K562 (cell line): ENCODE data around the gene OXSM. TPM values are rescaled to one million over a fixed set of nuclear protein-coding genes. Genes with fewer than 3 reads are reported as not detected.

Source experiments
- ATAC-seq: fragments of 200-7000 bp; cut with Tn5 transposase; 3 replicates; pipeline ENCODE4 v1.9.1; 2020; ENCODE audit warnings: moderate library complexity
- BruUV-seq: library from RNA; stranded (reverse); fragments of 400-500 nt; replicated peaks from 2 replicates; lab custom pipeline; 2021; lab: Mats Ljungman, UMichigan
- CTCF ChIA-PET: fragments of 300-600 bp; formaldehyde crosslinking; extraction: SDS; loops from one replicate; lab custom pipeline; 2021; ENCODE audit warnings: low intra/inter-chr PET ratio; lab: Yijun Ruan, JAX
- POLR2A ChIA-PET: fragments of 300-600, 350-650 bp; sonication (Branson Sonifier 250); formaldehyde crosslinking; extraction: SDS; loops from one replicate; lab custom pipeline; 2021; ENCODE audit warnings: antibody characterized with exemption, inconsistent platforms; lab: Yijun Ruan, JAX
- DNase-seq, 4 experiments: peaks; one replicate each; pipeline versions ENCODE4 v3.0.0 to v3.0.0-alpha.2; 2011 to 2018; ENCODE audit warnings: low spot score in 3 of 4, mixed read lengths in 3 of 4; ENCODE audit errors: extremely low read depth in 1 of 4
- FAIRE-seq: peaks from 2 replicates; lab custom pipeline; 2011; peaks lifted over from hg19 to GRCh38; lab: Jason Lieb, UNC
- H2AFZ ChIP-seq: 2 replicates; pipeline ENCODE4 v1.6.0; 2011; ENCODE audit warnings: low read depth, low read length, control low read depth, inconsistent platforms
- H3K27ac ChIP-seq: fragments of 200-600 bp; 3 replicates; pipeline ENCODE4 v1.8.0; 2011; ENCODE audit warnings: low read depth, mild to moderate bottlenecking, control low read depth, inconsistent platforms, low read length, moderate library complexity, mixed read lengths; ENCODE audit errors: extremely low read depth
- H3K27me3 ChIP-seq, 2 experiments: fragments of 300-600 bp in 1 of 2; 2 replicates in 1 of 2; 3 replicates in 1 of 2; pipeline versions ENCODE4 v1.6.0 to v1.8.0; 2011; ENCODE audit warnings: inconsistent platforms in 2 of 2, low read length in 2 of 2, mild to moderate bottlenecking in 1 of 2, mixed read lengths in 1 of 2, moderate library complexity in 1 of 2; ENCODE audit not compliant: control insufficient read depth in 2 of 2, insufficient read depth in 2 of 2
- H3K36me3 ChIP-seq: fragments of 300-600 bp; 3 replicates; pipeline ENCODE4 v1.8.0; 2011; ENCODE audit warnings: mild to moderate bottlenecking, low read length, inconsistent platforms; ENCODE audit not compliant: control insufficient read depth, insufficient read depth
- H3K4me1 ChIP-seq, 2 experiments: fragments of 200-600 bp in 1 of 2; replicated peaks in 1 of 2; 2 replicates in 1 of 2; 3 replicates in 1 of 2; pipeline versions ENCODE4 v1.5.1 to v1.8.0; 2011; ENCODE audit warnings: inconsistent platforms in 2 of 2, low read length in 2 of 2, mild to moderate bottlenecking in 1 of 2, mixed read lengths in 1 of 2, moderate library complexity in 1 of 2; ENCODE audit not compliant: control insufficient read depth in 2 of 2, insufficient read depth in 2 of 2
- H3K4me2 ChIP-seq: 2 replicates; pipeline ENCODE4 v1.6.1; 2011; ENCODE audit warnings: low read length, control low read depth, inconsistent platforms, mixed read lengths; ENCODE audit not compliant: insufficient read depth
- H3K4me3 ChIP-seq: fragments of 200-600 bp; sonication (generic), shearing (Covaris generic); 2 replicates; pipeline ENCODE4 v1.5.1; 2016; ENCODE audit warnings: control low read depth, inconsistent platforms
- H3K79me2 ChIP-seq: fragments of 200-600 bp; 3 replicates; pipeline ENCODE4 v1.8.0; 2011; ENCODE audit warnings: low read length, inconsistent platforms; ENCODE audit not compliant: control insufficient read depth, insufficient read depth
- H3K9ac ChIP-seq, 2 experiments: 2 replicates each; pipeline versions ENCODE4 v1.6.0 to v1.6.1; 2011; ENCODE audit warnings: low read depth in 2 of 2, low read length in 2 of 2, control low read depth in 1 of 2, inconsistent platforms in 1 of 2, mild to moderate bottlenecking in 1 of 2, mixed read lengths in 1 of 2; ENCODE audit not compliant: insufficient read depth in 1 of 2
- H3K9me1 ChIP-seq: one replicate; pipeline ENCODE4 v1.6.0; 2011; ENCODE audit warnings: inconsistent platforms, mild to moderate bottlenecking, low read length, moderate library complexity; ENCODE audit not compliant: control insufficient read depth, insufficient read depth
- H3K9me3 ChIP-seq: replicated peaks from 2 replicates; pipeline ENCODE4 v1.5.1; 2011; ENCODE audit warnings: low read depth, low read length, inconsistent platforms; ENCODE audit not compliant: control insufficient read depth, insufficient read depth
- H4K20me1 ChIP-seq: replicated peaks from 2 replicates; pipeline ENCODE4 v1.6.1; 2011; ENCODE audit warnings: low read length, inconsistent platforms, mixed read lengths; ENCODE audit not compliant: control insufficient read depth, insufficient read depth
- CHD4 ChIP-seq: fragments of 200-600 bp; sonication (generic); IDR thresholded peaks from 3 replicates; pipeline ENCODE4 v1.6.1; 2012; ENCODE audit warnings: low read depth, mild to moderate bottlenecking, mixed read lengths, low read length, inconsistent platforms; ENCODE audit not compliant: insufficient read depth, insufficient replicate concordance, poor library complexity, severe bottlenecking
- HDAC6 ChIP-seq: IDR thresholded peaks from 2 replicates; pipeline ENCODE4 v1.6.1; 2012; ENCODE audit warnings: low read depth, mild to moderate bottlenecking, control low read depth, inconsistent platforms, low read length, moderate library complexity
- PHF21A ChIP-seq: fragments of 450-650 bp; IDR thresholded peaks from 2 replicates; pipeline ENCODE4 v1.6.1; 2017; ENCODE audit warnings: low read depth, borderline replicate concordance
- POLR2A ChIP-seq: fragments of 450-650 bp; conservative IDR thresholded peaks from 2 replicates; pipeline ENCODE4 v1.6.1; 2016
- POLR3G ChIP-seq: IDR thresholded peaks from 2 replicates; pipeline ENCODE4 v1.6.1; 2011; ENCODE audit not compliant: insufficient read length, insufficient replicate concordance; ENCODE audit errors: extremely low read depth
- PREB ChIP-seq: sonication (generic); formaldehyde crosslinking; IDR thresholded peaks from 2 replicates; pipeline ENCODE4 v1.8.1; 2023; ENCODE audit warnings: mild to moderate bottlenecking, missing genetic modification reagents
- RBM34 ChIP-seq: fragments of 200-400 bp; formaldehyde crosslinking; IDR thresholded peaks from 2 replicates; pipeline ENCODE4 v1.6.1; 2018; ENCODE audit warnings: low read length, borderline replicate concordance; ENCODE audit not compliant: insufficient read depth
- SAP30 ChIP-seq: fragments of 200-600 bp; sonication (generic); IDR thresholded peaks from 2 replicates; pipeline ENCODE4 v1.6.1; 2012; ENCODE audit warnings: borderline replicate concordance, low read depth, mild to moderate bottlenecking, moderate library complexity, low read length, control low read depth, inconsistent platforms; ENCODE audit not compliant: insufficient read depth, poor library complexity, severe bottlenecking
- SLC30A9 ChIP-seq: fragments of 250-450 bp; sonication (Bioruptor Pico); IDR thresholded peaks from 2 replicates; pipeline ENCODE4 v1.8.0; 2022; ENCODE audit warnings: mild to moderate bottlenecking, moderate library complexity
- SPI1 ChIP-seq: IDR thresholded peaks from 2 replicates; pipeline ENCODE4 v1.6.1; 2011; ENCODE audit warnings: low read depth, low read length, control low read depth, borderline replicate concordance
- SREBF1 ChIP-seq: fragments of 150-350 bp; IDR thresholded peaks from 2 replicates; pipeline ENCODE4 v1.6.1; 2014; ENCODE audit warnings: antibody characterized with exemption, low read depth, low read length, borderline replicate concordance
- TCF7 ChIP-seq: sonication (generic); IDR thresholded peaks from 2 replicates; pipeline ENCODE4 v1.6.1; 2016; ENCODE audit warnings: antibody characterized with exemption, borderline replicate concordance
- ZBTB12 ChIP-seq: fragments of 250-450 bp; sonication (Bioruptor Pico); IDR thresholded peaks from 2 replicates; pipeline ENCODE4 v1.4.0; 2020
- in situ Hi-C: fragments of 300-500 bp; cut with MboI; formaldehyde crosslinking; loops from 4 replicates; pipeline ENCODE4 v1.15.0; 2018; ENCODE audit warnings: inconsistent platforms, mixed read lengths
- intact Hi-C: fragments of 100-400 bp; cut with micrococcal nuclease; formaldehyde crosslinking; loops from 2 replicates; pipeline ENCODE4 v1.14.2; 2022
- polyA plus RNA-seq, 8 experiments: library from polyadenylated mRNA; depleted of rRNA in 4 of 8; stranded (reverse) in 5 of 8; unstranded in 3 of 8; fragments of >200 nt; fragmentation: Nextera tagmentation in 2 of 8; fragmentation: Illumina TruSeq in 1 of 8; extraction: Ambion mirVana in 2 of 8; extraction: Trizol in 1 of 8; gene quantifications; 2 replicates each; pipeline versions ENCODE4 v1.2.1 to v1.2.3, GENCODE V29; 2011 to 2014; ENCODE audit warnings: inconsistent platforms in 1 of 8, missing spikeins in 1 of 8
- total RNA-seq, 7 experiments: library from RNA; depleted of rRNA in 6 of 7; stranded (reverse); fragments of >200 nt in 6 of 7; fragmentation: Illumina TruSeq in 2 of 7; extraction: Trizol in 2 of 7; gene quantifications; 2 replicates each; pipeline versions ENCODE4 v1.2.1 to v1.2.3, GENCODE V29; 2011 to 2021; ENCODE audit warnings: low replicate concordance in 1 of 7
- TF ChIP-seq, protein P1 (sequence below): IDR thresholded peaks from 3 replicates; pipeline ENCODE4 v1.6.1; 2011; ENCODE audit warnings: borderline replicate concordance, mild to moderate bottlenecking; ENCODE audit not compliant: insufficient read length, insufficient read depth
- TF ChIP-seq, protein P2 (sequence below): sonication (generic); formaldehyde crosslinking; IDR thresholded peaks from 2 replicates; pipeline ENCODE4 v1.8.1; 2022; ENCODE audit warnings: missing genetic modification reagents
- TF ChIP-seq, protein P3 (sequence below): fragments of 450-650 bp; IDR thresholded peaks from 2 replicates; pipeline ENCODE4 v1.6.1; 2016

Gene OXSM
- total and polyA plus RNA-seq, 9 of the 15 experiments (the other 6 are each of a cell fraction or from before 2014, with no cell fraction given): 24.0 to 107 (median 34.0) TPM

DNA sequence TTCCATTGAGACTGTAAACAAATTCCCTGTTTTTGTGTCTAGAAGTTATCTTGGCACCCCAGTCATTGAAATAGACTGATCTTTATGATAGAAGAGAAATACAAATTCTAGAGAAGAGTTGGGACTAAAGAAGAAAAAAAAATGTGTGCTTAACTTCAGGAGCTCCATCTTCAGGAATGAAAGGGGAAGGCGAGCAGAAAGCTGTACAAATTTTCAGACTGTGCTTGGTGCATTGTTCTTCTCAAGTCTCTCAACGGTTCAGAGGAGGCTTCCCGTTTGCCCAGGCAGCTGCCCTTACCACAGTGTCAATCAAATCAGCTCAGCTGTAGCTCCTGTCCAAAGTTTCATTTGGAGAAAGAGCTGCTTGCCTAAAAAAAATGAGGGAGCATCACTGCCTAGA lies 41.7 kb downstream of the OXSM start (continued):
- TF ChIP-seq, protein P1, sequence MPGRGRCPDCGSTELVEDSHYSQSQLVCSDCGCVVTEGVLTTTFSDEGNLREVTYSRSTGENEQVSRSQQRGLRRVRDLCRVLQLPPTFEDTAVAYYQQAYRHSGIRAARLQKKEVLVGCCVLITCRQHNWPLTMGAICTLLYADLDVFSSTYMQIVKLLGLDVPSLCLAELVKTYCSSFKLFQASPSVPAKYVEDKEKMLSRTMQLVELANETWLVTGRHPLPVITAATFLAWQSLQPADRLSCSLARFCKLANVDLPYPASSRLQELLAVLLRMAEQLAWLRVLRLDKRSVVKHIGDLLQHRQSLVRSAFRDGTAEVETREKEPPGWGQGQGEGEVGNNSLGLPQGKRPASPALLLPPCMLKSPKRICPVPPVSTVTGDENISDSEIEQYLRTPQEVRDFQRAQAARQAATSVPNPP: no peak
- TF ChIP-seq SLC30A9 (CRISPR knock-in tag) (no peak), RBM34 (no peak), POLR3G (no peak)
- TF ChIP-seq, protein P2, sequence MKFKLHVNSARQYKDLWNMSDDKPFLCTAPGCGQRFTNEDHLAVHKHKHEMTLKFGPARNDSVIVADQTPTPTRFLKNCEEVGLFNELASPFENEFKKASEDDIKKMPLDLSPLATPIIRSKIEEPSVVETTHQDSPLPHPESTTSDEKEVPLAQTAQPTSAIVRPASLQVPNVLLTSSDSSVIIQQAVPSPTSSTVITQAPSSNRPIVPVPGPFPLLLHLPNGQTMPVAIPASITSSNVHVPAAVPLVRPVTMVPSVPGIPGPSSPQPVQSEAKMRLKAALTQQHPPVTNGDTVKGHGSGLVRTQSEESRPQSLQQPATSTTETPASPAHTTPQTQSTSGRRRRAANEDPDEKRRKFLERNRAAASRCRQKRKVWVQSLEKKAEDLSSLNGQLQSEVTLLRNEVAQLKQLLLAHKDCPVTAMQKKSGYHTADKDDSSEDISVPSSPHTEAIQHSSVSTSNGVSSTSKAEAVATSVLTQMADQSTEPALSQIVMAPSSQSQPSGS (CRISPR knock-in tag): no peak

DNA sequence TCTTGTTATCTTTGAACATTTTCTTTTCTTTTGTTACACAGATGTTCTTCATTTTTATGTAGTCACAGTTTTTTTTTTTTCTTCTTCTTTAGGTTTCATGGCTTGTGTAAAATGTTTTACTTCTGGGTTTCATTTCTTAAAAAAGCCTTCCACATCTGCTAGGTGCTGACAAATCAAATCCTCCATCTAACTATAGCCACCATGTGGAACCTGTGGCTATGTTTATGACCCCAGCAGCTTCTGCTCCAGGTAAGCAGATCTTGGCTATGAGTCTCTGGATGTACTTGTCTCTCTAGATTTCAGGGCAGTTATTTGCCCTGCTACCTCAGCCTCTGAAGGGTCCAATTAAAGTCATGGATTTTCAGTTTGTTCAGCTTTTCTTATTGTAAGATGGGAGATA lies 44.5 kb downstream of the OXSM start:
- POLR2A ChIA-PET: no interaction called here
- in situ Hi-C loops: no loop called here
- no peak overlapping the region for H3K4me2 ChIP-seq
- TF ChIP-seq PHF21A: no peak
- TF ChIP-seq ZBTB12 (CRISPR knock-in tag): no peak
- TF ChIP-seq POLR2A: no peak
- TF ChIP-seq TCF7: no peak
- no peak for TF ChIP-seq SAP30
- TF ChIP-seq SPI1: no peak
- TF ChIP-seq CHD4: no peak
- no peak for TF ChIP-seq SREBF1
- TF ChIP-seq, protein P3, sequence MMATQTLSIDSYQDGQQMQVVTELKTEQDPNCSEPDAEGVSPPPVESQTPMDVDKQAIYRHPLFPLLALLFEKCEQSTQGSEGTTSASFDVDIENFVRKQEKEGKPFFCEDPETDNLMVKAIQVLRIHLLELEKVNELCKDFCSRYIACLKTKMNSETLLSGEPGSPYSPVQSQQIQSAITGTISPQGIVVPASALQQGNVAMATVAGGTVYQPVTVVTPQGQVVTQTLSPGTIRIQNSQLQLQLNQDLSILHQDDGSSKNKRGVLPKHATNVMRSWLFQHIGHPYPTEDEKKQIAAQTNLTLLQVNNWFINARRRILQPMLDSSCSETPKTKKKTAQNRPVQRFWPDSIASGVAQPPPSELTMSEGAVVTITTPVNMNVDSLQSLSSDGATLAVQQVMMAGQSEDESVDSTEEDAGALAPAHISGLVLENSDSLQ: no peak
- TF ChIP-seq HDAC6: no peak
- no peak for TF ChIP-seq PREB

More for the DNA sequence above, 44.5 kb downstream of the OXSM start:
- H3K79me2 ChIP-seq: no peaks in the 10 kb centered on the region
- ATAC-seq (no peak), FAIRE-seq (no peak), DNase-seq (no peak)
- H3K27me3 ChIP-seq: peaks cover 0 to 8% of the 10 kb centered on the region in 2 experiments; a peak in 1 of 5 replicates
- intact Hi-C loops: no loop called here
- H3K4me3 ChIP-seq: no peak overlapping the region
- no peaks in the 10 kb centered on the region for H3K9me3 ChIP-seq
- no peaks in the 10 kb centered on the region for H3K9me1 ChIP-seq
- CTCF ChIA-PET: no interaction called here
- no peak overlapping the region for H2AFZ ChIP-seq
- H4K20me1 ChIP-seq: no peaks in the 10 kb centered on the region
- H3K9ac ChIP-seq: no peak overlapping the region
- no peak overlapping the region for H3K27ac ChIP-seq
- no TSS peak for BruUV-seq
- H3K4me1 ChIP-seq: no peaks in the 10 kb centered on the region
- H3K36me3 ChIP-seq: no peaks in the 10 kb centered on the region
